NT2/D1 (cell line): ENCODE results near the gene RBM12.

Experiments used
- SUZ12 ChIP-seq: IDR thresholded peaks from 2 replicates; pipeline ENCODE4 v1.6.1; 2011; ENCODE audit not compliant: insufficient read length, insufficient read depth; ENCODE audit errors: extremely low read depth
- YY1 ChIP-seq: IDR thresholded peaks from 2 replicates; pipeline ENCODE4 v1.6.1; 2011; ENCODE audit not compliant: insufficient read length, insufficient read depth

DNA sequence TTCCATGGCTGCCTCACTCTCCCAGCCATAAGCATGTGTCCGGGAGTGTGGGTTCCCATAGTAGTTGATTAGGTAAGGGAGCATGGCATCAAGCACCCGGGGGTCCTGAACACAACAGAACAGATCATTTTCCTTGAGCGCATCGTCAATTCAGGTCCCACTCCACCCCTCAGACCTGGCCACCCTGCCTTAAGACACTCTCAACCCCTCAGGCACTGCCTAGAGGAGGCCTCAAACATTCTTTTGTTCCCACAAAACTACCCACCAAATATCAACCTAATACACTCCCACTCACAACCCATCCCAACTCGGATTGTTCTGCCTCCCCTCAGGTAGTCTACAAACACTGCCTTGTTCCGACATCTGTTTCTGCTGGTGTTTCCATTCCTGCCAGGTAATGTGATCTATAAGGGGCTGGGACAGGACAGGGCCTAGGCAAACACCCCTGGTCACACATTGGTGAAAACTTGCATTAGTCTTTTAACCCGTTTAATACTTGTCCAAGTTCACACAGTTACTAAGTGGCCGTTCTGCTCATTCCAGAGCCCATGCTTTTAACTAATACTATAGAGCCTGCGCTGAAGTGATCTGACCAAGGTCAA lies 33.1 kb upstream of the RBM12 start:
- no peak for TF ChIP-seq SUZ12
- TF ChIP-seq YY1: no peak
